Endometrial microvascular endothelial cells (primary cell): Measurements from ENCODE around the gene RPP30. TPM values are rescaled to one million over a fixed set of nuclear protein-coding genes. Genes with fewer than 3 reads are reported as not detected.
"Not testable (repeated sequence)": the region's sequence is repeated elsewhere in the genome, so short reads cannot be mapped to it uniquely, and the experiment has no call there.

Experiments
- in situ Hi-C: cut with HindIII; loops from 2 replicates; pipeline ENCODE4 v1.10.0; 2017; ENCODE audit warnings: low sequenced_read_pairs, low pct_unique_long_range_greater_than_20kb; ENCODE audit errors: inconsistent ontology term
- total RNA-seq: library from RNA; depleted of rRNA; stranded (reverse); fragments of >200 nt; gene quantifications from one replicate; pipeline ENCODE4 v1.2.3, GENCODE V29; 2015; ENCODE audit errors: inconsistent ontology term

The RPP30 gene
- total RNA-seq, 1 donor from 2014 or later, result 66.4 TPM

- in situ Hi-C loops, result no loop called here
Measured at GRCh38 chr10:90930971-90931871, 59.4 kb downstream of the RPP30 start.

GRCh38 chr10:90935581-90936275, 64.0 kb downstream of the RPP30 start:
- in situ Hi-C loops, result no loop called here

GRCh38 chr10:90936276-90936659, 64.5 kb downstream of the RPP30 start:
- in situ Hi-C loops, result no loop called here

DNA sequence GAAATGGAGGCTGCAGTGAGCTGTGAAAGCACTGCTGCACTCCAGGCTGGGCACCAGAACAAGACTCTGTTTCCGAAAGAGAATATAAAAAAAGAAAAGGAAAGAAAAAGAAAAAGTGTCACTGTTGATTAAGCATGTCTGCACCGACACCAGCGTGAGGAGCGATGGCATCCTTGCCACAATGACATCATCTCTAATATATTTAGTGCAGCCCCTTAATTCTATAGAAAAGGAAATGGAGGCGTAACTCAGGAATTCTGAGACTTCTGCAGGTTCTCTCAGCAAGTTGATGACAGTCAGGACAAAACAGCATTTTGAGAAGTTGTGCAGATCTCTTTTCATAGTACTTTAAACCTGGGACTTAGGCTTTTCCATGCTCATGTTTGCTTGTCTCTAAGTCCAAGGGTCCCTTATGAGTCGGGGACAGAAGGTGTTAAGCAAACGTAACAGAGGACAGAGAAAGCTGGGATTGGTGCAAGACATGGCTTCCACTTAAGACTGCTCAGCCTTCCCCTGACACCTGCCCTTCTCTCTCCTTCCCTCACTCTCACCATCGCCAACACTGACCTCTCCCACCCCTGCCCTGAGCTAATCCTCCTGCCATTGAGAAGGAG, 66.0 kb downstream of the RPP30 start:
- in situ Hi-C loops, result no loop called here

- in situ Hi-C loops, result no loop called here
Measured at GRCh38 chr10:90939116-90939515, 67.3 kb downstream of the RPP30 start.

DNA sequence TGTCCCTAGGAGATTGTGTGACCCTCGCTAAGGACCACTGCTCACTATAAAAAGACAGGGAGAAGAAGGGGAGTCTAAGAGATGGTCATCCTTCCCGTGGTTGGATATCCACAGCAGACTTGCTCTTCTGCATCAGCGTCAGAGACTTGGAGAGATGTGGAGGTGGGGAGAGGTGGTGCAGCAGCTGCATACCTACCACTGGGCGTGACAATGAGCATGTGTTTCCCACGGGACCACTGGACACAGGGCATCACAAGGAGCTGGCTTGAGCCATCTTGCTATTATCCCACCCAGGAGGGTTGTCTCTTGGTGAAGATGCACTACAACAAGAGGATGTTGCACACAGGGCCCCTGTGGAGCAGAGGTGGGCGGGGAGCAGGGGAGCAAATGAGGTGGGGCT, 67.9 kb downstream of the RPP30 start:
- in situ Hi-C loops, result no loop called here

GRCh38 chr10:90942980-90943379, 71.2 kb downstream of the RPP30 start:
- in situ Hi-C loops, result not testable (repeated sequence)

GRCh38 chr10:90944749-90945148, 73.0 kb downstream of the RPP30 start:
- in situ Hi-C loops, result no loop called here

- in situ Hi-C loops, result no loop called here
Measured at GRCh38 chr10:90945491-90946070, 73.8 kb downstream of the RPP30 start.

GRCh38 chr10:90947030-90947960, 75.5 kb downstream of the RPP30 start:
- in situ Hi-C loops, result no loop called here

Other genes with a start within 250 kb of the RPP30 start
- gene HTR7, start 13.9 kb upstream of the RPP30 start, total RNA-seq, result 1.3 TPM
- gene ANKRD1, start 49.1 kb downstream of the RPP30 start, total RNA-seq, result 460 TPM